ENCODE results near the gene HDAC9.

Gene HDAC9

DNA sequence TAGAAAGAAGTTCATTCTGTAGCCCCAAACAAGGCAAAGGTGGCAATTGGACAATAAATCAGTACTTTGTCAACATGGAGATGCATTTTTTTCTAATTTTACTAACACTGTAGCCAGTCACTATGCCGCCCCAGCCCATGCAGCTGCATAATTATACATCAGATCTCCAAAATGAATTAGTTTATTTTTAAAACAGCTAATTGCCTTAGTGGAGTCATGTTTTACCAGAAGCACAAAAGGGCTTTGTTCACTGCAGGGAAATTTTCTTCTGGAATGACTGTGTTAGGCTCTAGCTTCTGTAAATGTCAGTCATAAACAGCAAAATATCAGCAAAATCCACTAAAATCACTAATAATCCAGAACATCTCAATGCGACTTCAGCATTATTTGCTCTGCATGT lies 20.1 kb upstream of the HDAC9 start:
- Histone ChIP-seq H3K4me2 (ENCODE audit: low read length) (no peak overlapping the region), H3K9ac (ENCODE audit: low read length) (no peak overlapping the region), H2AK5ac (ENCODE audit: low read length) (no peak overlapping the region), H3K79me2 (ENCODE audit: control insufficient read depth, insufficient read depth, low read length) (no peaks in the 10 kb centered on the region), H2BK15ac (replicated peaks; ENCODE audit: low read depth) (no peak overlapping the region), H4K5ac (ENCODE audit: low read length) (no peak overlapping the region), H4K8ac (ENCODE audit: low read depth, low read length) (no peak overlapping the region), H2BK5ac (ENCODE audit: low read length) (no peak overlapping the region), H3K4ac (ENCODE audit: low read depth, low read length) (no peak overlapping the region), H3K18ac (ENCODE audit: low read length) (no peak overlapping the region), H3K79me1 (ENCODE audit: low read length) (no peaks in the 10 kb centered on the region), H3K56ac (ENCODE audit: low read length) (no peak overlapping the region), H3K27me3 (ENCODE audit: insufficient read depth, low read length, poor library complexity) (no peaks in the 10 kb centered on the region), H3K23ac (ENCODE audit: low read length) (no peak overlapping the region), H2BK120ac (ENCODE audit: low read depth, low read length) (no peak overlapping the region), H3K27ac (ENCODE audit: low read depth, low read length) (no peak overlapping the region), H3K4me1 (ENCODE audit: control insufficient read depth, low read depth, low read length) (no peaks in the 10 kb centered on the region), H3K4me3 (ENCODE audit: low read length) (no peak overlapping the region), H3K36me3 (ENCODE audit: control insufficient read depth, insufficient read depth, low read length) (no peaks in the 10 kb centered on the region)
- no CpG with 5 or more reads among the region's 2 CpGs for WGBS (ENCODE audit: extremely low coverage, insufficient coverage, low lambda C conversion rate)
- DNase-seq = no peak

DNA sequence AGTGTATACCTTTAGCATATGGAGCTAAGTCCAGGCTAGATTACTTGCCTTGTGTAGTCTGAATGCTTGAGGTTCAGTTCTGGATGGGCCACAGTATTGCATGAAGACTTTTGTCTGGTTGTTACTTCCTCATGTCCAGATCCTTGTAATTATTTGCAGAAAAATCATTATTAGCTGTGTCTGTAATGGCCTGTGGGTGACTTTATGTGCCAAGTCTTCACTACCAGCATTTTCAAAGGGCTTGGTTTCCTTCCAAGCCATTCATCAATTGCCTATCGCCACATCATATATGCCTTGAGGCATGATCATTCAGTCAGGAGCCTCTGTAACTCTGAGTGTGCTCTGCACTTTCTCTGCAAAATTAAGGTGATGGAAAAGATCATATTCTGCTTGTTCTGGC lies 13.8 kb upstream of the HDAC9 start:
- WGBS (ENCODE audit: extremely low coverage, insufficient coverage, low lambda C conversion rate) = no CpG with 5 or more reads among the region's 1 CpG

GRCh38 chr7:18488049-18488448 lies 7.5 kb upstream of the HDAC9 start:
- Histone ChIP-seq H3K4me1 (ENCODE audit: control insufficient read depth, low read depth, low read length) (no peaks in the 10 kb centered on the region), H4K8ac (ENCODE audit: low read depth, low read length) (no peak overlapping the region), H3K4me2 (ENCODE audit: low read length) (no peak overlapping the region), H3K27me3 (ENCODE audit: insufficient read depth, low read length, poor library complexity) (no peaks in the 10 kb centered on the region), H2BK120ac (ENCODE audit: low read depth, low read length) (no peak overlapping the region), H3K79me2 (ENCODE audit: control insufficient read depth, insufficient read depth, low read length) (no peaks in the 10 kb centered on the region), H2BK15ac (replicated peaks; ENCODE audit: low read depth) (no peak overlapping the region), H4K5ac (ENCODE audit: low read length) (no peak overlapping the region), H3K79me1 (ENCODE audit: low read length) (no peaks in the 10 kb centered on the region), H2AK5ac (ENCODE audit: low read length) (no peak overlapping the region), H3K9ac (ENCODE audit: low read length) (no peak overlapping the region), H3K36me3 (ENCODE audit: control insufficient read depth, insufficient read depth, low read length) (no peaks in the 10 kb centered on the region), H3K56ac (ENCODE audit: low read length) (no peak overlapping the region), H3K27ac (ENCODE audit: low read depth, low read length) (no peak overlapping the region), H2BK5ac (ENCODE audit: low read length) (no peak overlapping the region), H3K4me3 (ENCODE audit: low read length) (no peak overlapping the region), H3K18ac (ENCODE audit: low read length) (no peak overlapping the region), H3K23ac (ENCODE audit: low read length) (no peak overlapping the region), H3K4ac (ENCODE audit: low read depth, low read length) (no peak overlapping the region)
- DNase-seq = no peak
- no CpG with 5 or more reads among the region's 1 CpG for WGBS (ENCODE audit: extremely low coverage, insufficient coverage, low lambda C conversion rate)

More for the DNA sequence above, 13.8 kb upstream of the HDAC9 start:
- H3K27me3 ChIP-seq (ENCODE audit: insufficient read depth, low read length, poor library complexity) = no peaks in the 10 kb centered on the region
- DNase-seq = no peak
- no peak overlapping the region for H3K27ac ChIP-seq (ENCODE audit: low read depth, low read length)
- H2BK5ac ChIP-seq (ENCODE audit: low read length) = no peak overlapping the region
- H3K79me1 ChIP-seq (ENCODE audit: low read length) = no peaks in the 10 kb centered on the region
- H2BK15ac ChIP-seq (replicated peaks; ENCODE audit: low read depth) = no peak overlapping the region
- no peak overlapping the region for H3K4ac ChIP-seq (ENCODE audit: low read depth, low read length)
- H4K5ac ChIP-seq (ENCODE audit: low read length) = no peak overlapping the region
- H2BK120ac ChIP-seq (ENCODE audit: low read depth, low read length) = no peak overlapping the region
- H3K36me3 ChIP-seq (ENCODE audit: control insufficient read depth, insufficient read depth, low read length) = no peaks in the 10 kb centered on the region
- H3K18ac ChIP-seq (ENCODE audit: low read length) = no peak overlapping the region
- H3K56ac ChIP-seq (ENCODE audit: low read length) = no peak overlapping the region
- no peak overlapping the region for H3K23ac ChIP-seq (ENCODE audit: low read length)
- no peaks in the 10 kb centered on the region for H3K79me2 ChIP-seq (ENCODE audit: control insufficient read depth, insufficient read depth, low read length)
- H3K9ac ChIP-seq (ENCODE audit: low read length) = no peak overlapping the region
- no peaks in the 10 kb centered on the region for H3K4me1 ChIP-seq (ENCODE audit: control insufficient read depth, low read depth, low read length)
- H3K4me2 ChIP-seq (ENCODE audit: low read length) = no peak overlapping the region
- no peak overlapping the region for H2AK5ac ChIP-seq (ENCODE audit: low read length)
- no peak overlapping the region for H4K8ac ChIP-seq (ENCODE audit: low read depth, low read length)
- H3K4me3 ChIP-seq (ENCODE audit: low read length) = no peak overlapping the region

- no peaks in the 10 kb centered on the region for H3K79me1 ChIP-seq (ENCODE audit: low read length)
- no peak overlapping the region for H2BK15ac ChIP-seq (replicated peaks; ENCODE audit: low read depth)
- H4K5ac ChIP-seq (ENCODE audit: low read length) = no peak overlapping the region
- H3K4ac ChIP-seq (ENCODE audit: low read depth, low read length) = no peak overlapping the region
- H3K56ac ChIP-seq (ENCODE audit: low read length) = no peak overlapping the region
- no peaks in the 10 kb centered on the region for H3K36me3 ChIP-seq (ENCODE audit: control insufficient read depth, insufficient read depth, low read length)
- no peaks in the 10 kb centered on the region for H3K4me1 ChIP-seq (ENCODE audit: control insufficient read depth, low read depth, low read length)
- H3K79me2 ChIP-seq (ENCODE audit: control insufficient read depth, insufficient read depth, low read length) = no peaks in the 10 kb centered on the region
- H2AK5ac ChIP-seq (ENCODE audit: low read length) = no peak overlapping the region
- no peak overlapping the region for H2BK120ac ChIP-seq (ENCODE audit: low read depth, low read length)
- WGBS (ENCODE audit: extremely low coverage, insufficient coverage, low lambda C conversion rate) = no CpG with 5 or more reads among the region's 2 CpGs
- no peak for DNase-seq
- no peak overlapping the region for H3K9ac ChIP-seq (ENCODE audit: low read length)
- no peak overlapping the region for H3K18ac ChIP-seq (ENCODE audit: low read length)
- H3K27me3 ChIP-seq (ENCODE audit: insufficient read depth, low read length, poor library complexity) = no peaks in the 10 kb centered on the region
- no peak overlapping the region for H2BK5ac ChIP-seq (ENCODE audit: low read length)
- H3K23ac ChIP-seq (ENCODE audit: low read length) = no peak overlapping the region
- no peak overlapping the region for H3K27ac ChIP-seq (ENCODE audit: low read depth, low read length)
- no peak overlapping the region for H4K8ac ChIP-seq (ENCODE audit: low read depth, low read length)
- no peak overlapping the region for H3K4me3 ChIP-seq (ENCODE audit: low read length)
- no peak overlapping the region for H3K4me2 ChIP-seq (ENCODE audit: low read length)
These were observed 5.9 kb upstream of the HDAC9 start for GRCh38 chr7:18489624-18490023.

- H3K27me3 ChIP-seq (ENCODE audit: insufficient read depth, low read length, poor library complexity) = no peaks in the 10 kb centered on the region
- no peak overlapping the region for H3K4ac ChIP-seq (ENCODE audit: low read depth, low read length)
- 100% methylated on average over 2 of the region's 6 CpGs for WGBS (ENCODE audit: extremely low coverage, insufficient coverage, low lambda C conversion rate)
- no peak overlapping the region for H3K9ac ChIP-seq (ENCODE audit: low read length)
- H3K4me3 ChIP-seq (ENCODE audit: low read length) = no peak overlapping the region
- H3K56ac ChIP-seq (ENCODE audit: low read length) = no peak overlapping the region
- H3K27ac ChIP-seq (ENCODE audit: low read depth, low read length) = no peak overlapping the region
- H4K5ac ChIP-seq (ENCODE audit: low read length) = no peak overlapping the region
- H2BK5ac ChIP-seq (ENCODE audit: low read length) = no peak overlapping the region
- no peak overlapping the region for H4K8ac ChIP-seq (ENCODE audit: low read depth, low read length)
- no peak overlapping the region for H2BK15ac ChIP-seq (replicated peaks; ENCODE audit: low read depth)
- no peaks in the 10 kb centered on the region for H3K36me3 ChIP-seq (ENCODE audit: control insufficient read depth, insufficient read depth, low read length)
- H3K4me1 ChIP-seq (ENCODE audit: control insufficient read depth, low read depth, low read length) = peaks cover 3% of the 10 kb centered on the region
- H3K79me1 ChIP-seq (ENCODE audit: low read length) = no peaks in the 10 kb centered on the region
- H3K23ac ChIP-seq (ENCODE audit: low read length) = no peak overlapping the region
- DNase-seq = no peak
- no peaks in the 10 kb centered on the region for H3K79me2 ChIP-seq (ENCODE audit: control insufficient read depth, insufficient read depth, low read length)
- H2AK5ac ChIP-seq (ENCODE audit: low read length) = no peak overlapping the region
- no peak overlapping the region for H3K4me2 ChIP-seq (ENCODE audit: low read length)
- no peak overlapping the region for H2BK120ac ChIP-seq (ENCODE audit: low read depth, low read length)
- no peak overlapping the region for H3K18ac ChIP-seq (ENCODE audit: low read length)
These were observed 3.7 kb upstream of the HDAC9 start for GRCh38 chr7:18491871-18492270.

DNA sequence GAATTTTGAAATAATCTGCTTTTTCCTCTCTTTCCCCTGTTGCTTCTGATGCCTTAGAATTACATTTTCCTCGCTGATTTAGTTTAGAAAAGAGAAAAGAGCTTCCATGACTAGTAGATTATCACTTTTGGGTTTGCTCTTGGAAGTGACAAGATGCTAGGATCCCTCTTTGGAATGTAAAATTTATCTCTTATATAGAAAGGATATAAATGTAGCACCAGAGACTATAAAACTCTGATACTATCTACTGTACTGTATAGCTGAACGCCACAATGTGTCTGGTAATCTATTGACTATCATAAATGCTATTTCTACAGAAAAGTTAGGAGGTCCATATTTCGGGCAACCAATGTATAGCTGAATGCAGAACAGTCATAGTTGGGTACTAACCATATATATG lies 1.1 kb upstream of the HDAC9 start:
- Histone ChIP-seq H3K27ac (ENCODE audit: low read depth, low read length) (no peak overlapping the region), H3K18ac (ENCODE audit: low read length) (no peak overlapping the region), H2AK5ac (ENCODE audit: low read length) (no peak overlapping the region), H2BK15ac (replicated peaks; ENCODE audit: low read depth) (no peak overlapping the region), H3K9ac (ENCODE audit: low read length) (no peak overlapping the region), H2BK5ac (ENCODE audit: low read length) (no peak overlapping the region), H3K56ac (ENCODE audit: low read length) (no peak overlapping the region), H4K8ac (ENCODE audit: low read depth, low read length) (no peak overlapping the region), H4K5ac (ENCODE audit: low read length) (no peak overlapping the region), H2BK120ac (ENCODE audit: low read depth, low read length) (no peak overlapping the region), H3K36me3 (ENCODE audit: control insufficient read depth, insufficient read depth, low read length) (no peaks in the 10 kb centered on the region), H3K4ac (ENCODE audit: low read depth, low read length) (no peak overlapping the region), H3K23ac (ENCODE audit: low read length) (no peak overlapping the region), H3K79me2 (ENCODE audit: control insufficient read depth, insufficient read depth, low read length) (no peaks in the 10 kb centered on the region), H3K79me1 (ENCODE audit: low read length) (no peaks in the 10 kb centered on the region), H3K27me3 (ENCODE audit: insufficient read depth, low read length, poor library complexity) (no peaks in the 10 kb centered on the region), H3K4me2 (ENCODE audit: low read length) (no peak overlapping the region), H3K4me1 (ENCODE audit: control insufficient read depth, low read depth, low read length) (peaks cover 3% of the 10 kb centered on the region), H3K4me3 (ENCODE audit: low read length) (no peak overlapping the region)
- no CpG with 5 or more reads among the region's 3 CpGs for WGBS (ENCODE audit: extremely low coverage, insufficient coverage, low lambda C conversion rate)
- no peak for DNase-seq

All from mesendoderm (in vitro differentiated cells).